ENCODE data around the gene ORC5.

DNA sequence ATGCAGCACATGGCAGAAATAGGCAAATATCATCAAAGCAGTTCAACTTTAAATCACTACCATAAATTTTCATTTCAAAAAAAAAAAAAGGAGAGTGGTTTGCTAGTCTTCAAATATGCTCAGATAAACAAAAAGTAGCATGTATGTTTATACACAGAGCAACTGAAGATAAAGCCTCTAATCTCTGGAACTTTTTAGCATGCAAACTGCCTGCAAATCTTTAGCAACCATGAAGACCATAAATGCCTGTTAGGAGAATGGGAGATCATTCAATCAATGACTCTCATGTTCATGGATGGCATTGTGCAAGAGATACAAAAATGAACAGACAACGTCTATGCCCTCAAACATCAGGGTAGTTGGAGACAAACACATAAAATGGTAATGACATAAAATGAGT lies 57.3 kb downstream of the ORC5 start:
- no peak for TF ChIP-seq CTCF (IDR thresholded peaks at IDR 0.05)
- no peak for TF ChIP-seq POLR2A (IDR thresholded peaks at IDR 0.05)
